Neural cell (in vitro differentiated cells): ENCODE measurements around the gene BTBD16.

Experiments used
- EP300 ChIP-seq: fragments of 450-650 bp; conservative IDR thresholded peaks from 2 replicates; pipeline ENCODE4 v1.6.1; 2014; ENCODE audit warnings: antibody characterized with exemption, mild to moderate bottlenecking, moderate library complexity; ENCODE audit not compliant: poor library complexity, severe bottlenecking
- REST ChIP-seq: IDR thresholded peaks from 2 replicates; pipeline ENCODE4 v1.6.1; 2012; ENCODE audit warnings: borderline replicate concordance

- TF ChIP-seq REST = no peak
- TF ChIP-seq EP300 = no peak
Observed at GRCh38 chr10:122352817-122353525, 81.9 kb downstream of the BTBD16 start.
